Muscle of arm (tissue), 14 donors: ENCODE results near the gene CELSR3. TPM values are rescaled to one million over a fixed set of nuclear protein-coding genes. Genes with fewer than 3 reads are reported as not detected.
A peak's percentile ranks its signal among the peaks of the same experiment; 100 is the strongest.

Source experiments
- DNase-seq: peaks from one replicate; pipeline ENCODE4 v3.0.0-alpha.2; 2013
- long read RNA-seq, 11 donors: transcript quantifications; one replicate each; lab custom pipeline, GENCODE V29; 2026
- polyA plus RNA-seq, 12 donors: library from polyadenylated mRNA; unstranded; fragments of 120-200 nt; gene quantifications; one replicate each; pipeline ENCODE4 v1.2.1, GENCODE V29; 2013; ENCODE audit not compliant: insufficient read length in 12 of 12

The CELSR3 gene
- 1 to 10 TPM in 1 of 12 donors, under 1 TPM in 10, not detected in 1; 0.26 to 8.9 (median 0.54) TPM for polyA plus RNA-seq
- long read RNA-seq, donor 1: 0 reads
- long read RNA-seq, donor 2: 0 reads
- long read RNA-seq, donor 3: 0 reads
- long read RNA-seq, donor 4: 0 reads
- long read RNA-seq, donor 5: 0 reads
- long read RNA-seq, donor 6: 0 reads
- long read RNA-seq, donor 7: 0 reads
- long read RNA-seq, donor 8: 0 reads
- long read RNA-seq, donor 9: 0 reads
- long read RNA-seq, donor 10: 0 reads
- long read RNA-seq, donor 11: 0 reads

- peak; percentile 59 for DNase-seq
Measured at GRCh38 chr3:48662753-48663488, at the start of gene CELSR3. CELSR3 (minus strand) TSS chr3:48662886; CDS start chr3:48662634, 252 bp downstream.

- no peak for DNase-seq
Measured at GRCh38 chr3:48711727-48712126, 49.0 kb upstream of the CELSR3 start.

GRCh38 chr3:48709051-48709461 is 46.4 kb upstream of the CELSR3 start:
- no peak for DNase-seq

- no peak for DNase-seq
Measured at GRCh38 chr3:48708481-48708889, 45.8 kb upstream of the CELSR3 start.

GRCh38 chr3:48707157-48707556 is 44.5 kb upstream of the CELSR3 start:
- no peak for DNase-seq

- no peak for DNase-seq
Measured at GRCh38 chr3:48702320-48702920, 39.7 kb upstream of the CELSR3 start.

- no peak for DNase-seq
Measured at GRCh38 chr3:48700731-48701405, 38.2 kb upstream of the CELSR3 start.

GRCh38 chr3:48698891-48699290 is 36.2 kb upstream of the CELSR3 start:
- no peak for DNase-seq

GRCh38 chr3:48697952-48698351 is 35.3 kb upstream of the CELSR3 start:
- DNase-seq: no peak

- no peak for DNase-seq
Measured at GRCh38 chr3:48696601-48697000, 33.9 kb upstream of the CELSR3 start.

- DNase-seq: no peak
Measured at GRCh38 chr3:48696156-48696555, 33.5 kb upstream of the CELSR3 start.

- DNase-seq: no peak
Measured at GRCh38 chr3:48695393-48695753, 32.7 kb upstream of the CELSR3 start.

- DNase-seq: no peak
Measured at GRCh38 chr3:48694610-48695392, 32.1 kb upstream of the CELSR3 start.

GRCh38 chr3:48693826-48694225 is 31.1 kb upstream of the CELSR3 start:
- DNase-seq: no peak

GRCh38 chr3:48692551-48692950 is 29.9 kb upstream of the CELSR3 start:
- DNase-seq: no peak

- DNase-seq: no peak
Measured at GRCh38 chr3:48690846-48691458, 28.3 kb upstream of the CELSR3 start.

GRCh38 chr3:48689384-48689783 is 26.7 kb upstream of the CELSR3 start:
- DNase-seq: no peak

GRCh38 chr3:48688737-48689075 is 26.0 kb upstream of the CELSR3 start:
- no peak for DNase-seq

- DNase-seq: no peak
Measured at GRCh38 chr3:48688032-48688736, 25.5 kb upstream of the CELSR3 start.

- DNase-seq: no peak
Measured at GRCh38 chr3:48687220-48687678, 24.6 kb upstream of the CELSR3 start.
